Measurements from ENCODE around the gene GPD2. TPM values are rescaled to one million over a fixed set of nuclear protein-coding genes. Genes with fewer than 3 reads are reported as not detected.

Gene GPD2
- total RNA-seq, 1 donor from 2014 or later = 13.2 TPM

Other genes starting within 250 kb of the GPD2 start
- gene NR4A2, start 103.7 kb upstream of the GPD2 start, total RNA-seq = 0.08 TPM in 1 of 2 replicates, not detected in the other